MM.1S (cell line): ENCODE results near the gene LEPROT.

ENCODE experiments used
- DNase-seq: peaks from one replicate; pipeline ENCODE4 v3.0.0-alpha.2; 2015
- H2AFZ ChIP-seq: fragments of 300-600 bp; sonication (generic); 2 replicates; pipeline ENCODE4 v1.6.0; 2016; ENCODE audit warnings: antibody characterized with exemption, low read length
- H3F3A ChIP-seq: fragments of 300-600 bp; sonication (generic); 2 replicates; pipeline ENCODE4 v1.6.1; 2016; ENCODE audit warnings: mild to moderate bottlenecking, antibody characterized with exemption, low read length, moderate library complexity, mixed read lengths; ENCODE audit not compliant: insufficient read depth
- H3K27ac ChIP-seq: fragments of 300-600 bp; sonication (generic); 2 replicates; pipeline ENCODE4 v1.5.1; 2016; ENCODE audit warnings: mild to moderate bottlenecking, low read length
- H3K27me3 ChIP-seq: fragments of 300-600 bp; sonication (generic); replicated peaks from 2 replicates; pipeline ENCODE4 v1.6.0; 2016; ENCODE audit warnings: low read length; ENCODE audit not compliant: insufficient read depth
- H3K36me3 ChIP-seq: fragments of 300-600 bp; sonication (generic); replicated peaks from 2 replicates; pipeline ENCODE4 v1.6.1; 2016; ENCODE audit warnings: mild to moderate bottlenecking, low read length, mixed read lengths; ENCODE audit not compliant: insufficient read depth
- H3K4me1 ChIP-seq: fragments of 300-600 bp; sonication (generic); 2 replicates; pipeline ENCODE4 v1.6.1; 2016; ENCODE audit warnings: low read length, mixed read lengths
- H3K4me2 ChIP-seq: fragments of 300-600 bp; sonication (generic); 2 replicates; pipeline ENCODE4 v1.6.0; 2016; ENCODE audit warnings: low read depth, low read length
- H3K4me3 ChIP-seq: fragments of 300-600 bp; sonication (generic); 2 replicates; pipeline ENCODE4 v1.5.1; 2016; ENCODE audit warnings: low read length, mixed read lengths
- H3K79me2 ChIP-seq: fragments of 300-600 bp; sonication (generic); 2 replicates; pipeline ENCODE4 v1.6.1; 2016; ENCODE audit warnings: mixed run types, low read length, mixed read lengths
- H3K9ac ChIP-seq: fragments of 300-600 bp; sonication (generic); 2 replicates; pipeline ENCODE4 v1.6.1; 2016; ENCODE audit warnings: low read length, mixed read lengths
- H3K9me2 ChIP-seq: fragments of 300-600 bp; sonication (generic); replicated peaks from 2 replicates; pipeline ENCODE4 v1.6.1; 2016; ENCODE audit warnings: mild to moderate bottlenecking, low read length, mixed read lengths; ENCODE audit not compliant: insufficient read depth
- H3K9me3 ChIP-seq: fragments of 300-600 bp; sonication (generic); replicated peaks from 2 replicates; pipeline ENCODE4 v1.6.1; 2016; ENCODE audit warnings: mild to moderate bottlenecking, low read length, mixed read lengths; ENCODE audit not compliant: insufficient read depth
- H4K20me1 ChIP-seq: fragments of 300-600 bp; sonication (generic); 2 replicates; pipeline ENCODE4 v1.6.1; 2016; ENCODE audit warnings: mild to moderate bottlenecking, low read length, moderate library complexity, mixed read lengths; ENCODE audit not compliant: insufficient read depth
- EZH2 ChIP-seq: fragments of 300-600 bp; sonication (generic); optimal IDR thresholded peaks from 2 replicates; pipeline ENCODE3; 2017; ENCODE audit warnings: low read depth, mild to moderate bottlenecking, antibody characterized with exemption, low read length, mixed read lengths
- EZH2phosphoT487 ChIP-seq: fragments of 300-600 bp; sonication (generic); IDR thresholded peaks from 2 replicates; pipeline ENCODE4 v1.6.1; 2018; ENCODE audit warnings: antibody characterized with exemption, low read length
- TF ChIP-seq, protein P1 (sequence below): fragments of 300-600 bp; sonication (generic); IDR thresholded peaks from 2 replicates; pipeline ENCODE4 v1.5.1; 2016; ENCODE audit warnings: antibody characterized with exemption, low read length, mixed read lengths

The LEPROT gene

DNA sequence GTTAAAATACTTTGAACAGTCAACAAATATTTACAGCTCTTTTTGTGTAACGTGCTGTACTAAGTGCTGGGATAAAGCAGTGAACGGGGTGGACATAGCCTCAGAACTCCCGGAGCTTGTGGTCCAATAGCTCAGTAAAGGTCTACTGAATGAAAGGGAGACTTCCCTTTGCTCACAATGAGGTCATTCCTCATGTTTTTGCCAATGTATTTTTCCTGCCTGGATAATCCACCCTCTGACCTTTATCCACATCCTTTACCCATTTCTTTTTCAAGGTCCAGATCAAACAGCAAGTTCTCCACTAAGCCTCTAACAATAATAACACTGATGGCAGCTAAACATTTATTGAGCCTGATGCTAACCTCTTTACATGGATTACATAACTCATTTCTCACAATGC, 55.9 kb downstream of the LEPROT start:
- TF ChIP-seq, protein P1, sequence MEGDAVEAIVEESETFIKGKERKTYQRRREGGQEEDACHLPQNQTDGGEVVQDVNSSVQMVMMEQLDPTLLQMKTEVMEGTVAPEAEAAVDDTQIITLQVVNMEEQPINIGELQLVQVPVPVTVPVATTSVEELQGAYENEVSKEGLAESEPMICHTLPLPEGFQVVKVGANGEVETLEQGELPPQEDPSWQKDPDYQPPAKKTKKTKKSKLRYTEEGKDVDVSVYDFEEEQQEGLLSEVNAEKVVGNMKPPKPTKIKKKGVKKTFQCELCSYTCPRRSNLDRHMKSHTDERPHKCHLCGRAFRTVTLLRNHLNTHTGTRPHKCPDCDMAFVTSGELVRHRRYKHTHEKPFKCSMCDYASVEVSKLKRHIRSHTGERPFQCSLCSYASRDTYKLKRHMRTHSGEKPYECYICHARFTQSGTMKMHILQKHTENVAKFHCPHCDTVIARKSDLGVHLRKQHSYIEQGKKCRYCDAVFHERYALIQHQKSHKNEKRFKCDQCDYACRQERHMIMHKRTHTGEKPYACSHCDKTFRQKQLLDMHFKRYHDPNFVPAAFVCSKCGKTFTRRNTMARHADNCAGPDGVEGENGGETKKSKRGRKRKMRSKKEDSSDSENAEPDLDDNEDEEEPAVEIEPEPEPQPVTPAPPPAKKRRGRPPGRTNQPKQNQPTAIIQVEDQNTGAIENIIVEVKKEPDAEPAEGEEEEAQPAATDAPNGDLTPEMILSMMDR, result no peak
- no peak for TF ChIP-seq EZH2
- TF ChIP-seq EZH2phosphoT487, result no peak
- Histone ChIP-seq H3K4me1 (no peaks in the 10 kb centered on the region), H3K4me3 (no peak overlapping the region), H3K4me2 (no peak overlapping the region), H3K27me3 (no peaks in the 10 kb centered on the region), H3K79me2 (no peaks in the 10 kb centered on the region), H3F3A (no peaks in the 10 kb centered on the region), H3K9me2 (no peaks in the 10 kb centered on the region), H3K27ac (no peak overlapping the region), H4K20me1 (no peaks in the 10 kb centered on the region), H3K9ac (no peak overlapping the region), H3K9me3 (no peaks in the 10 kb centered on the region), H2AFZ (no peak overlapping the region), H3K36me3 (no peaks in the 10 kb centered on the region)
- no peak for DNase-seq

DNA sequence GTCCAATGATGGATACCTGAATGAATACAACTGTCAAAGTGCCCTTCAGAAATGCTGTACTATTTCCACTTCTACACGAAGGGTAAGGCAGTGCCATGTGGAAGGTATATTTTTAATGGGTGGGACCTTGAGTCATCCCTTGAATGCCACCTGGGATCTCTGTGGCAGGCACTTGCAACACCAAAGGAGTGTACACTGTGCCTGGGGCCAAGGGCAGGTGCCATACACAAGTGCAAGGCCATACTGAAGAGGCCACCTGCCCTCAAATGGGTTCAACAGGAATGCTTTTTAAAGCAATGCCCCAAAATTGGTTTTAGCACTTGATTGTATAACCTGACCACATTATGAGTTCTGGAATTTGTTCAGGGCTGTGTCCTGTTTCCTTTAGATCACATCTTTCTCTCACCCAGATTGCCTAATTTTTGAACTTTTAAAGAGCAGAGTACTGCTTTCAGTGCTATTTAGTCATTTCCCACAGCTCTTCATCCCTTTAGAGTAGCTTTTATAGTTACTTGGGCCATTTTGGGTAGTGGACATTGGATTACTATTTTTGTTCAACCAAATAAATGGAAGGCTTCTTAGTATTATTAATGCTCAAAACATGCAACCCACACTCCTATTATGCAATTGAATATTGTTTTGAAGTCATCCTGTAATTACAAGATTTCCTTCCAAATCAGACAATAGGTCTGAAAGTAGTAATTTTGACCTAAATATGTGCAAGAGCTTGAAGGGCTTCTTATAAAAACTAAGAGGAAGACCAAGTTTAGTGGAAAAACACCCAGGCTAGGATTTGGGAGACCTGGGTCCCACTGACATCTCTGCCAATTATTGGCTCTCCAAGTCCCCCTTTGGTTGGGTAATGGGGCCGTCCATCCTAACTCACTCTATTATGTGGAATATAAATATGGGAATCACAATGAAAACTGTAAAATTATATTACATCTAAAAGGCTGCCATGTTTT, 57.2 kb downstream of the LEPROT start:
- TF ChIP-seq EZH2 (no peak), EZH2phosphoT487 (no peak)
- TF ChIP-seq, protein P1, result no peak

DNA sequence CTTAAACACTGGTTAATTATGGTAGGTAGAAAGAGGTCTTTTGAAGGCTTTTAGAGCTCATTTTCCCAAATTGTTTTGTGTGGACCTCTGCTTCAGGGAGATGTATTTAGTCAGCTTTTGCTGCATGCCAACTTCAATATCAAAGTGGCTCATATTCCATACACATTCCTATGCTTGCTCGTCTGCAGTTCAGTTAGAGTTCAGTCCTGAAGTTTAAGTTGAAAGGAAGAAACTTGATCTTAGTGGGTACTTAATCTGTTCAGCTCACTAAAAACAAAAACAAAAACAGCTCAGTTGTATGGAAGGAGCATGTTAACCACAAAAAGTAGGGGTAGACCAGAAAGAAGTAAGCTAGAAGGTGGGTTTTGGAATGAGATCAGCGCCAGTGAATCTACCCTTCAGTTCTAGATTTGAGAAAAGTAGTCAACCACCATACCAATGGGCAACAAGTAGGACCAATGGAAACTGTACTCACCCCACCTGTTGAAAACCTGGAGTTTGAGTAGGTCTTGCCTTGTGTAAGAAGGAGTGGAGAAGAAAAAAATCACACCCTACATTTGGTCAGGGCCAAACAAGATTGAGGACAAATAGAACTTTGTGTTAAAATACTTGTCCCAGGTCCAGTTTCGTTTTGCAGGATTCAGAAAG, 58.0 kb downstream of the LEPROT start:
- H3F3A ChIP-seq, result no peaks in the 10 kb centered on the region
- no peaks in the 10 kb centered on the region for H3K79me2 ChIP-seq
- H3K9ac ChIP-seq, result no peak overlapping the region
- H3K4me3 ChIP-seq, result no peak overlapping the region
- H3K36me3 ChIP-seq, result no peaks in the 10 kb centered on the region
- TF ChIP-seq, protein P1, result no peak
- no peak overlapping the region for H2AFZ ChIP-seq
- no peaks in the 10 kb centered on the region for H3K4me1 ChIP-seq
- H3K9me2 ChIP-seq, result no peaks in the 10 kb centered on the region
- H3K27ac ChIP-seq, result no peak overlapping the region
- no peaks in the 10 kb centered on the region for H4K20me1 ChIP-seq
- H3K27me3 ChIP-seq, result no peaks in the 10 kb centered on the region
- H3K9me3 ChIP-seq, result no peaks in the 10 kb centered on the region
- DNase-seq, result no peak
- H3K4me2 ChIP-seq, result no peak overlapping the region

More for the DNA sequence above, 57.2 kb downstream of the LEPROT start:
- DNase-seq, result no peak
- Histone ChIP-seq H3K27me3 (no peaks in the 10 kb centered on the region), H3K36me3 (no peaks in the 10 kb centered on the region), H3K4me2 (no peak overlapping the region), H3K9ac (no peak overlapping the region), H2AFZ (no peak overlapping the region), H3F3A (no peaks in the 10 kb centered on the region), H3K4me3 (no peak overlapping the region), H3K27ac (no peak overlapping the region), H3K9me3 (no peaks in the 10 kb centered on the region), H4K20me1 (no peaks in the 10 kb centered on the region), H3K9me2 (no peaks in the 10 kb centered on the region), H3K4me1 (no peaks in the 10 kb centered on the region), H3K79me2 (no peaks in the 10 kb centered on the region)
